A549 (cell line): Measurements from ENCODE around the gene CHSY3.

Experiments
- BCL3 ChIP-seq: fragments of >200 bp; sonication (Bioruptor Twin); formaldehyde crosslinking; IDR thresholded peaks from 3 replicates; pipeline ENCODE4 v1.6.1; 2016
- CBX8 ChIP-seq: fragments of 200-600 bp; sonication (generic); IDR thresholded peaks from 2 replicates; pipeline ENCODE4 v1.6.1; 2016
- CTCF ChIP-seq: fragments of >200 bp; sonication (Bioruptor Twin); formaldehyde crosslinking; IDR thresholded peaks from 3 replicates; pipeline ENCODE4 v1.5.1; 2016
- EHMT2 ChIP-seq: fragments of 200-600 bp; sonication (generic); IDR thresholded peaks from 2 replicates; pipeline ENCODE4 v1.6.1; 2016; ENCODE audit warnings: antibody characterized with exemption, low read depth, mild to moderate bottlenecking, moderate library complexity
- HOXA7 ChIP-seq: fragments of 250-450 bp; sonication (Bioruptor Pico); IDR thresholded peaks from 2 replicates; pipeline ENCODE4 v1.5.0; 2020; ENCODE audit warnings: mild to moderate bottlenecking, moderate library complexity
- KDM1A ChIP-seq: fragments of 200-600 bp; sonication (generic); IDR thresholded peaks from 2 replicates; pipeline ENCODE4 v1.6.1; 2016; ENCODE audit warnings: low read depth, mild to moderate bottlenecking
- MAX ChIP-seq: IDR thresholded peaks from 2 replicates; pipeline ENCODE4 v1.6.1; 2012
- MAZ ChIP-seq: fragments of 150-350 bp; IDR thresholded peaks from 2 replicates; pipeline ENCODE4 v1.6.1; 2014; ENCODE audit warnings: antibody characterized with exemption, low read depth, low read length, borderline replicate concordance
- POLR2AphosphoS2 ChIP-seq: conservative IDR thresholded peaks from 2 replicates; pipeline ENCODE4 v1.6.1; 2012; ENCODE audit warnings: low read length, improper control_type of control experiment, inconsistent platforms
- TF ChIP-seq, protein P1 (sequence below): fragments of 200-600 bp; sonication (generic); IDR thresholded peaks from 2 replicates; pipeline ENCODE4 v1.6.1; 2016; ENCODE audit warnings: antibody characterized with exemption, mild to moderate bottlenecking, moderate library complexity

- TF ChIP-seq CTCF (no peak), MAX (no peak), EHMT2 (no peak), BCL3 (no peak), CBX8 (no peak), HOXA7 (CRISPR knock-in tag) (no peak), MAZ (no peak), POLR2AphosphoS2 (no peak), KDM1A (no peak)
- TF ChIP-seq, protein P1, sequence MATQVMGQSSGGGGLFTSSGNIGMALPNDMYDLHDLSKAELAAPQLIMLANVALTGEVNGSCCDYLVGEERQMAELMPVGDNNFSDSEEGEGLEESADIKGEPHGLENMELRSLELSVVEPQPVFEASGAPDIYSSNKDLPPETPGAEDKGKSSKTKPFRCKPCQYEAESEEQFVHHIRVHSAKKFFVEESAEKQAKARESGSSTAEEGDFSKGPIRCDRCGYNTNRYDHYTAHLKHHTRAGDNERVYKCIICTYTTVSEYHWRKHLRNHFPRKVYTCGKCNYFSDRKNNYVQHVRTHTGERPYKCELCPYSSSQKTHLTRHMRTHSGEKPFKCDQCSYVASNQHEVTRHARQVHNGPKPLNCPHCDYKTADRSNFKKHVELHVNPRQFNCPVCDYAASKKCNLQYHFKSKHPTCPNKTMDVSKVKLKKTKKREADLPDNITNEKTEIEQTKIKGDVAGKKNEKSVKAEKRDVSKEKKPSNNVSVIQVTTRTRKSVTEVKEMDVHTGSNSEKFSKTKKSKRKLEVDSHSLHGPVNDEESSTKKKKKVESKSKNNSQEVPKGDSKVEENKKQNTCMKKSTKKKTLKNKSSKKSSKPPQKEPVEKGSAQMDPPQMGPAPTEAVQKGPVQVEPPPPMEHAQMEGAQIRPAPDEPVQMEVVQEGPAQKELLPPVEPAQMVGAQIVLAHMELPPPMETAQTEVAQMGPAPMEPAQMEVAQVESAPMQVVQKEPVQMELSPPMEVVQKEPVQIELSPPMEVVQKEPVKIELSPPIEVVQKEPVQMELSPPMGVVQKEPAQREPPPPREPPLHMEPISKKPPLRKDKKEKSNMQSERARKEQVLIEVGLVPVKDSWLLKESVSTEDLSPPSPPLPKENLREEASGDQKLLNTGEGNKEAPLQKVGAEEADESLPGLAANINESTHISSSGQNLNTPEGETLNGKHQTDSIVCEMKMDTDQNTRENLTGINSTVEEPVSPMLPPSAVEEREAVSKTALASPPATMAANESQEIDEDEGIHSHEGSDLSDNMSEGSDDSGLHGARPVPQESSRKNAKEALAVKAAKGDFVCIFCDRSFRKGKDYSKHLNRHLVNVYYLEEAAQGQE: no peak
These were observed 47.9 kb upstream of the CHSY3 start for GRCh38 chr5:129856325-129856724.
